ENCODE measurements around the gene NDUFC1. TPM values are rescaled to one million over a fixed set of nuclear protein-coding genes. Genes with fewer than 3 reads are reported as not detected.

NDUFC1 gene
- total RNA-seq, 4 donors from 2014 or later: 7.6 to 68.0 (median 35.3) TPM

GRCh38 chr4:139319571-139319970 lies 17.3 kb upstream of the NDUFC1 start:
- no peak for TF ChIP-seq CTCF (IDR thresholded peaks at IDR 0.05)
- TF ChIP-seq POLR2A (IDR thresholded peaks at IDR 0.05): no peak
- no peak for TF ChIP-seq POLR2AphosphoS5 (IDR thresholded peaks at IDR 0.05)
- no peak for TF ChIP-seq EP300 (IDR thresholded peaks at IDR 0.05; ENCODE audit: low read depth)
- intact Hi-C loops (cut with DNase I; ENCODE audit: low total_unique reads): no loop called here
- H3K27me3 ChIP-seq: no peaks in the 10 kb centered on the region
- no peaks in the 10 kb centered on the region for H3K9me3 ChIP-seq
- DNase-seq: no peak
- no peak overlapping the region for H3K27ac ChIP-seq
- in situ Hi-C loops (cut with MboI; ENCODE audit: low pct_ligation_motif_present in 1 of 4, low pct_unique_long_range_greater_than_20kb in 1 of 4, low sequenced_read_pairs in 3 of 4): no loop called here
- H3K4me1 ChIP-seq: peaks cover 9 to 39% (median 16%) of the 10 kb centered on the region in 4 donors
- H3K4me3 ChIP-seq: no peak overlapping the region
- WGBS, 2 donors (ENCODE audit: low coverage in 1 of 2): 89 to 100% methylated on average over 1 of the region's 1 CpG
- H3K36me3 ChIP-seq: no peaks in the 10 kb centered on the region

- Histone ChIP-seq H3K27ac (no peak overlapping the region), H3K36me3 (no peaks in the 10 kb centered on the region), H3K9me3 (no peaks in the 10 kb centered on the region), H3K4me1 (peaks cover 0 to 42% (median 16%) of the 10 kb centered on the region in 4 donors), H3K27me3 (no peaks in the 10 kb centered on the region), H3K4me3 (no peak overlapping the region)
- DNase-seq: no peak
- intact Hi-C loops (cut with DNase I; ENCODE audit: low total_unique reads) (no loop called here), in situ Hi-C loops (cut with MboI; ENCODE audit: low pct_ligation_motif_present in 1 of 4, low pct_unique_long_range_greater_than_20kb in 1 of 4, low sequenced_read_pairs in 3 of 4) (no loop called here)
- TF ChIP-seq POLR2AphosphoS5 (IDR thresholded peaks at IDR 0.05) (no peak), POLR2A (IDR thresholded peaks at IDR 0.05) (no peak), CTCF (IDR thresholded peaks at IDR 0.05) (no peak), EP300 (IDR thresholded peaks at IDR 0.05; ENCODE audit: low read depth) (no peak)
These were observed 15.4 kb upstream of the NDUFC1 start for GRCh38 chr4:139317635-139318034.

- 92 to 100% methylated on average over 2 of the region's 2 CpGs for WGBS, 2 donors (ENCODE audit: low coverage in 1 of 2)
- no peak for TF ChIP-seq POLR2AphosphoS5 (IDR thresholded peaks at IDR 0.05)
- TF ChIP-seq CTCF (IDR thresholded peaks at IDR 0.05): no peak
- TF ChIP-seq EP300 (IDR thresholded peaks at IDR 0.05; ENCODE audit: low read depth): no peak
- no peak for TF ChIP-seq POLR2A (IDR thresholded peaks at IDR 0.05)
- DNase-seq: no peak
- H3K9me3 ChIP-seq: no peaks in the 10 kb centered on the region
- no peaks in the 10 kb centered on the region for H3K36me3 ChIP-seq
- no peak overlapping the region for H3K4me3 ChIP-seq
- no peaks in the 10 kb centered on the region for H3K27me3 ChIP-seq
- H3K27ac ChIP-seq: no peak overlapping the region
- in situ Hi-C loops (cut with MboI; ENCODE audit: low pct_ligation_motif_present in 1 of 4, low pct_unique_long_range_greater_than_20kb in 1 of 4, low sequenced_read_pairs in 3 of 4) (no loop called here), intact Hi-C loops (cut with DNase I; ENCODE audit: low total_unique reads) (no loop called here)
- H3K4me1 ChIP-seq: peaks cover 0 to 51% (median 21%) of the 10 kb centered on the region in 4 donors
These were observed 14.5 kb upstream of the NDUFC1 start for GRCh38 chr4:139316733-139317132.

GRCh38 chr4:139315221-139315675 lies 13.0 kb upstream of the NDUFC1 start:
- Histone ChIP-seq H3K27ac (no peak overlapping the region), H3K4me3 (no peak overlapping the region), H3K9me3 (no peaks in the 10 kb centered on the region), H3K36me3 (no peaks in the 10 kb centered on the region), H3K27me3 (no peaks in the 10 kb centered on the region), H3K4me1 (peaks cover 0 to 64% (median 26%) of the 10 kb centered on the region in 4 donors)
- DNase-seq: no peak
- in situ Hi-C loops (cut with MboI; ENCODE audit: low pct_ligation_motif_present in 1 of 4, low pct_unique_long_range_greater_than_20kb in 1 of 4, low sequenced_read_pairs in 3 of 4): no loop called here
- TF ChIP-seq POLR2AphosphoS5 (IDR thresholded peaks at IDR 0.05) (no peak), POLR2A (IDR thresholded peaks at IDR 0.05) (no peak), EP300 (IDR thresholded peaks at IDR 0.05; ENCODE audit: low read depth) (no peak)
- intact Hi-C loops (cut with DNase I; ENCODE audit: low total_unique reads): no loop called here
- WGBS, 2 donors (ENCODE audit: low coverage in 1 of 2): 86 to 100% methylated on average over 3 to 13 of the region's 13 CpGs

Measured in transverse colon (tissue), 4 donors.